HEK293 (cell line): ENCODE results near the gene PRKG1.

ENCODE experiments used
- ZBTB7A ChIP-seq: fragments of 450-650 bp; formaldehyde crosslinking; IDR thresholded peaks from 2 replicates; pipeline ENCODE4 v1.5.1; 2016; ENCODE audit warnings: low read depth, missing biosample characterization, missing genetic modification characterization
- ZNF138 ChIP-seq: fragments of 450-650 bp; formaldehyde crosslinking; IDR thresholded peaks from 2 replicates; pipeline ENCODE4 v1.5.1; 2016; ENCODE audit warnings: missing biosample characterization, missing genetic modification characterization, borderline replicate concordance
- TF ChIP-seq, protein P1 (sequence below): fragments of 450-650 bp; formaldehyde crosslinking; IDR thresholded peaks from 2 replicates; pipeline ENCODE4 v1.5.1; 2016; ENCODE audit warnings: missing biosample characterization, missing genetic modification characterization

DNA sequence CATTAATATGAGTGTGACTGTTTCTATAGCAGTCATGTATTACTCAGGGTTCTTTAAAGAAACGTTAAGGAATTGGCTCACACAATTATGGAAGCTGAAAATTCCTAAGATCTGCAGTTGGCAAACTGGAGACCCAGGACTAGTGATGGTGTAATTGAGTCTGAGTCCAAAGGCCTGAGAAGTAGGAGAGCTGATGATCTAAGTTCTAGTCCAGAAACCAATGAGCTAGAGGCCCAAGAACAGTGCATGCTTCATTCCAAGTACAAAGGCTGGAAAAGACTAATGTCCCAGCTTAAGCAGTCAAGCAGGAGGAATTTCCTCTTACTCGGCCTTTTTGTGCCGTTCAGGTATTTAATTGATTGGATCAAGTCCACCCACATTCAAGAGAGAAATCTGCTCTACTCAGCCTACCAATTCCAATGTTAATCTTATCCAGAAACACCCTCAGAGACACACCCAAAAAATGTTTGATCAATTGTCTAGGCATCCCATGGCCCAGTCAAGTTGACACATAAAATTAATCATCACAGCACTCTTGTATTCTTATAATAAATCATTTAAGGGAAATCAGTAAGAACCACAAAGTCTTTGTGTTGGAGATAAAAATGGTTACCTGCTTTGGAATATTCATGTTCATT lies 312.1 kb downstream of the PRKG1 start:
- TF ChIP-seq ZBTB7A (no peak), ZNF138 (tag by site-specific recombination) (no peak)
- TF ChIP-seq, protein P1, sequence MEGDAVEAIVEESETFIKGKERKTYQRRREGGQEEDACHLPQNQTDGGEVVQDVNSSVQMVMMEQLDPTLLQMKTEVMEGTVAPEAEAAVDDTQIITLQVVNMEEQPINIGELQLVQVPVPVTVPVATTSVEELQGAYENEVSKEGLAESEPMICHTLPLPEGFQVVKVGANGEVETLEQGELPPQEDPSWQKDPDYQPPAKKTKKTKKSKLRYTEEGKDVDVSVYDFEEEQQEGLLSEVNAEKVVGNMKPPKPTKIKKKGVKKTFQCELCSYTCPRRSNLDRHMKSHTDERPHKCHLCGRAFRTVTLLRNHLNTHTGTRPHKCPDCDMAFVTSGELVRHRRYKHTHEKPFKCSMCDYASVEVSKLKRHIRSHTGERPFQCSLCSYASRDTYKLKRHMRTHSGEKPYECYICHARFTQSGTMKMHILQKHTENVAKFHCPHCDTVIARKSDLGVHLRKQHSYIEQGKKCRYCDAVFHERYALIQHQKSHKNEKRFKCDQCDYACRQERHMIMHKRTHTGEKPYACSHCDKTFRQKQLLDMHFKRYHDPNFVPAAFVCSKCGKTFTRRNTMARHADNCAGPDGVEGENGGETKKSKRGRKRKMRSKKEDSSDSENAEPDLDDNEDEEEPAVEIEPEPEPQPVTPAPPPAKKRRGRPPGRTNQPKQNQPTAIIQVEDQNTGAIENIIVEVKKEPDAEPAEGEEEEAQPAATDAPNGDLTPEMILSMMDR, result no peak
